Stomach (tissue), 9 donors: Measurements from ENCODE around the gene TENT5C. TPM values are rescaled to one million over a fixed set of nuclear protein-coding genes. Genes with fewer than 3 reads are reported as not detected.

Experiments
- DNase-seq, 2 donors: peaks; one replicate each; pipeline versions ENCODE4 v3.0.0 to v3.0.0-alpha.2; 2013 to 2019
- H3K27ac ChIP-seq, 5 donors: fragments of 200-600 bp in 4 of 5; sonication (generic) in 4 of 5; one replicate each; pipeline ENCODE4 v1.5.1; 2013 to 2019; ENCODE audit warnings: mild to moderate bottlenecking in 1 of 5, moderate library complexity in 1 of 5
- H3K27me3 ChIP-seq, 3 donors: fragments of 200-600 bp; sonication (generic); one replicate each; pipeline ENCODE4 v1.5.1; 2017 to 2019; ENCODE audit warnings: mixed run types in 1 of 3
- H3K36me3 ChIP-seq, 4 donors: fragments of 200-600 bp; sonication (generic); 1 replicate in 3 of 4; 2 replicates in 1 of 4; pipeline ENCODE4 v1.5.1; 2016 to 2019
- H3K4me1 ChIP-seq, 4 donors: fragments of 200-600 bp; sonication (generic); one replicate each; pipeline ENCODE4 v1.5.1; 2016 to 2019
- H3K4me3 ChIP-seq, 4 donors: fragments of 200-600 bp; sonication (generic) in 3 of 4; one replicate each; pipeline ENCODE4 v1.5.1; 2016 to 2019; ENCODE audit warnings: mild to moderate bottlenecking in 1 of 4
- H3K9me3 ChIP-seq, 4 donors: fragments of 200-600 bp; sonication (generic); one replicate each; pipeline ENCODE4 v1.5.1; 2016 to 2019
- CTCF ChIP-seq, 7 experiments: fragments of 450-650 bp in 4 of 7; fragments of 200-600 bp in 3 of 7; sonication (generic) in 3 of 7; IDR thresholded peaks; one replicate each; pipeline ENCODE4 v1.5.1; 2016 to 2019; ENCODE audit warnings: antibody characterized with exemption in 7 of 7, control low read depth in 2 of 7, mild to moderate bottlenecking in 1 of 7
- EP300 ChIP-seq: sonication (generic); formaldehyde crosslinking; IDR thresholded peaks from one replicate; pipeline ENCODE4 v1.6.1; 2017; ENCODE audit warnings: antibody characterized with exemption
- POLR2A ChIP-seq, 4 donors: fragments of 450-650 bp; IDR thresholded peaks; one replicate each; pipeline ENCODE4 v1.6.1; 2016; ENCODE audit warnings: antibody characterized with exemption in 4 of 4, control low read depth in 2 of 4, mild to moderate bottlenecking in 1 of 4, moderate library complexity in 1 of 4
- POLR2AphosphoS5 ChIP-seq, 3 donors: sonication (generic); formaldehyde crosslinking; IDR thresholded peaks; one replicate each; pipeline ENCODE4 v1.6.1; 2016; ENCODE audit warnings: antibody characterized with exemption in 3 of 3
- WGBS, 5 donors: extraction: QIAGEN DNeasy Blood & Tissue Kit in 3 of 5; methylation state at CpG; one replicate each; pipeline versions ENCODE4 v1.1.5 to v1.1.7; 2013 to 2018; 5-methylcytosine and 5-hydroxymethylcytosine counted together
- intact Hi-C: fragments of 100-400 bp; cut with DNase I; formaldehyde crosslinking; loops from one replicate; pipeline ENCODE4 v1.15.1; 2023; ENCODE audit warnings: low total_unique reads
- polyA plus RNA-seq, 3 donors: library from polyadenylated mRNA; stranded (reverse); fragments of 200-250 nt; gene quantifications; one replicate each; pipeline ENCODE4 v1.2.3, GENCODE V29; 2013
- total RNA-seq, 5 donors: library from RNA; depleted of rRNA; stranded (reverse); fragments of >200 nt; gene quantifications; one replicate each; pipeline versions ENCODE4 v1.1.0 to v1.2.3, GENCODE V29; 2014 to 2016
- donor health status: healthy with polysubstance abuse.
- donor health status: Bipolar disorder and iron deficiency.
- donor health status: healthy.

Gene TENT5C
- total and polyA plus RNA-seq, 8 donors = 6.0 to 28.1 (median 11.4) TPM

GRCh38 chr1:117627546-117628130 is 21.8 kb downstream of the TENT5C start:
- WGBS, 5 donors = 33 to 67% (median 50%) methylated on average over 6 of the region's 6 CpGs
- DNase-seq = peak in 1 of 2 donors; percentile 65
- intact Hi-C loops = no loop called here

GRCh38 chr1:117628343-117628742 is 22.5 kb downstream of the TENT5C start:
- intact Hi-C loops = no loop called here
- no peak for DNase-seq
- peak overlapping the region in 1 of 5 donors; percentile 64 for H3K27ac ChIP-seq
- H3K9me3 ChIP-seq = no peaks in the 10 kb centered on the region
- peaks cover 0 to 13% (median 11%) of the 10 kb centered on the region in 4 donors for H3K36me3 ChIP-seq
- TF ChIP-seq POLR2AphosphoS5 (IDR thresholded peaks at IDR 0.05) (no peak), CTCF (IDR thresholded peaks at IDR 0.05) (no peak), POLR2A (IDR thresholded peaks at IDR 0.05) (no peak), EP300 (no peak)
- peaks cover 31 to 80% (median 64%) of the 10 kb centered on the region in 4 donors for H3K4me1 ChIP-seq
- H3K27me3 ChIP-seq = no peaks in the 10 kb centered on the region
- no peak overlapping the region for H3K4me3 ChIP-seq
- WGBS, 5 donors = 73 to 94% (median 81%) methylated on average over 3 of the region's 3 CpGs

More at GRCh38 chr1:117627546-117628130, 21.8 kb downstream of the TENT5C start:
- Histone ChIP-seq H3K27me3 (no peaks in the 10 kb centered on the region), H3K4me1 (peaks cover 24 to 73% (median 62%) of the 10 kb centered on the region in 4 donors), H3K4me3 (no peak overlapping the region), H3K9me3 (no peaks in the 10 kb centered on the region), H3K36me3 (peaks cover 0 to 20% (median 18%) of the 10 kb centered on the region in 4 donors), H3K27ac (peak overlapping the region in 4 of 5 donors; percentile 18 to 67 (median 44))
- TF ChIP-seq EP300 = no peak
- no peak for TF ChIP-seq POLR2AphosphoS5 (IDR thresholded peaks at IDR 0.05)
- TF ChIP-seq POLR2A (IDR thresholded peaks at IDR 0.05) = no peak
- TF ChIP-seq CTCF (IDR thresholded peaks at IDR 0.05) = no peak

- 75 to 87% (median 79%) methylated on average over 9 to 10 of the region's 10 CpGs for WGBS, 5 donors
Observed at GRCh38 chr1:117629625-117630422, 24.0 kb downstream of the TENT5C start.

More at GRCh38 chr1:117629625-117630422, 24.0 kb downstream of the TENT5C start:
- H3K27ac ChIP-seq = peak overlapping the region in 3 of 5 donors; percentile 46 to 64 (median 53)
- no peak overlapping the region for H3K4me3 ChIP-seq
- H3K36me3 ChIP-seq = no peaks in the 10 kb centered on the region
- peaks cover 37 to 92% (median 74%) of the 10 kb centered on the region in 4 donors for H3K4me1 ChIP-seq
- no peaks in the 10 kb centered on the region for H3K9me3 ChIP-seq
- TF ChIP-seq POLR2A (IDR thresholded peaks at IDR 0.05) (no peak), POLR2AphosphoS5 (IDR thresholded peaks at IDR 0.05) (no peak), EP300 (no peak), CTCF (IDR thresholded peaks at IDR 0.05) (no peak)
- intact Hi-C loops = no loop called here
- DNase-seq = no peak
- no peaks in the 10 kb centered on the region for H3K27me3 ChIP-seq
